HepG2 (cell line): Measurements from ENCODE around the gene ZFP14. TPM values are rescaled to one million over a fixed set of nuclear protein-coding genes. Genes with fewer than 3 reads are reported as not detected.

Experiments used
- BORCS8-MEF2B ChIP-seq: sonication (generic); formaldehyde crosslinking; IDR thresholded peaks from 2 replicates; pipeline ENCODE4 v1.8.0; 2022; ENCODE audit warnings: mild to moderate bottlenecking, missing genetic modification reagents
- ELF3 ChIP-seq: IDR thresholded peaks from 2 replicates; pipeline ENCODE4 v1.6.1; 2016; ENCODE audit warnings: missing genetic modification reagents, missing compliant biosample characterization
- FOXP1 ChIP-seq, 2 experiments: fragments of 450-650 bp in 1 of 2; IDR thresholded peaks; 2 replicates each; pipeline ENCODE4 v1.6.1; 2017 to 2018; ENCODE audit warnings: antibody characterized with exemption in 1 of 2
- HMG20A ChIP-seq: IDR thresholded peaks from 2 replicates; pipeline ENCODE4 v1.6.1; 2016; ENCODE audit warnings: borderline replicate concordance
- HNRNPL ChIP-seq: fragments of 200-400 bp; formaldehyde crosslinking; IDR thresholded peaks from 2 replicates; pipeline ENCODE4 v1.6.1; 2017; ENCODE audit warnings: mild to moderate bottlenecking, low read depth, low read length
- ISX ChIP-seq: sonication (generic); formaldehyde crosslinking; conservative IDR thresholded peaks from 2 replicates; pipeline ENCODE4 v1.5.0; 2020; ENCODE audit warnings: missing genetic modification reagents
- NFIC ChIP-seq: IDR thresholded peaks from 2 replicates; pipeline ENCODE4 v1.6.1; 2012; ENCODE audit warnings: mild to moderate bottlenecking, low read length, inconsistent platforms
- NFRKB ChIP-seq: fragments of 450-650 bp; IDR thresholded peaks from 2 replicates; pipeline ENCODE4 v1.6.1; 2017
- NONO ChIP-seq, 2 experiments: fragments of 450-650 bp in 1 of 2; sonication (generic) in 1 of 2; formaldehyde crosslinking in 1 of 2; IDR thresholded peaks in 1 of 2; conservative IDR thresholded peaks in 1 of 2; 2 replicates each; pipeline versions ENCODE4 v1.6.1 to v1.8.0; 2017 to 2022; ENCODE audit warnings: mild to moderate bottlenecking in 1 of 2, missing genetic modification reagents in 1 of 2, moderate library complexity in 1 of 2
- NR2F1 ChIP-seq, 2 experiments: fragments of 450-650 bp in 1 of 2; formaldehyde crosslinking in 1 of 2; IDR thresholded peaks; 2 replicates each; pipeline versions ENCODE4 v1.5.0 to v1.6.1; 2016 to 2020; ENCODE audit warnings: mild to moderate bottlenecking in 1 of 2, missing compliant biosample characterization in 1 of 2, missing genetic modification reagents in 1 of 2, moderate library complexity in 1 of 2
- POLR2AphosphoS2 ChIP-seq: IDR thresholded peaks from 2 replicates; pipeline ENCODE4 v1.6.1; 2011; ENCODE audit warnings: low read depth, low read length, improper control_type of control experiment
- SMC3 ChIP-seq: IDR thresholded peaks from 2 replicates; pipeline ENCODE4 v1.6.1; 2011; ENCODE audit warnings: low read length, improper control_type of control experiment
- ZKSCAN8 ChIP-seq: IDR thresholded peaks from 2 replicates; pipeline ENCODE4 v1.6.1; 2016; ENCODE audit warnings: borderline replicate concordance, missing genetic modification reagents, missing compliant biosample characterization
- ZNF136 ChIP-seq: sonication (generic); formaldehyde crosslinking; IDR thresholded peaks from 2 replicates; pipeline ENCODE4 v1.8.1; 2022; ENCODE audit warnings: low read depth, mild to moderate bottlenecking, moderate library complexity, missing genetic modification reagents
- ZNF563 ChIP-seq: sonication (generic); formaldehyde crosslinking; IDR thresholded peaks from 2 replicates; pipeline ENCODE4 v1.8.0; 2022; ENCODE audit warnings: mild to moderate bottlenecking, moderate library complexity, missing genetic modification reagents
- polyA plus RNA-seq, 8 experiments: library from polyadenylated mRNA; depleted of rRNA in 3 of 8; stranded (reverse) in 7 of 8; unstranded in 1 of 8; fragments of >200 nt; fragmentation: Illumina TruSeq in 4 of 8; extraction: Trizol in 4 of 8; gene quantifications; 2 replicates each; pipeline versions ENCODE4 v1.2.1 to v1.2.3, GENCODE V29; 2011 to 2016; ENCODE audit warnings: low read depth in 4 of 8, missing spikeins in 1 of 8, mixed read lengths in 1 of 8; ENCODE audit not compliant: insufficient read depth in 1 of 8
- total RNA-seq, 5 experiments: library from RNA; depleted of rRNA; stranded (reverse); fragments of >200 nt; fragmentation: Illumina TruSeq; extraction: Trizol; gene quantifications; 2 replicates each; pipeline ENCODE4 v1.2.3, GENCODE V29; 2016; ENCODE audit warnings: low read depth in 1 of 5
- TF ChIP-seq, protein P1 (sequence below): sonication (generic); formaldehyde crosslinking; IDR thresholded peaks from 2 replicates; pipeline ENCODE4 v1.4.0; 2020; ENCODE audit warnings: missing genetic modification reagents, borderline replicate concordance
- TF ChIP-seq, protein P2 (sequence below): IDR thresholded peaks from 2 replicates; pipeline ENCODE4 v1.6.1; 2016; ENCODE audit warnings: low read depth, missing genetic modification reagents, missing compliant biosample characterization
- TF ChIP-seq, protein P3 (sequence below): sonication (generic); formaldehyde crosslinking; IDR thresholded peaks from 2 replicates; pipeline ENCODE4 v1.8.0; 2023; ENCODE audit warnings: mild to moderate bottlenecking, missing genetic modification reagents
- TF ChIP-seq, protein P4 (sequence below): sonication (generic); formaldehyde crosslinking; conservative IDR thresholded peaks from 2 replicates; pipeline ENCODE4 v1.8.1; 2023; ENCODE audit warnings: missing genetic modification reagents

Gene ZFP14
- total and polyA plus RNA-seq, 2 of the 13 experiments (the other 11 are each of a cell fraction or from before 2014, with no cell fraction given) = 2.0 to 5.0 TPM

DNA sequence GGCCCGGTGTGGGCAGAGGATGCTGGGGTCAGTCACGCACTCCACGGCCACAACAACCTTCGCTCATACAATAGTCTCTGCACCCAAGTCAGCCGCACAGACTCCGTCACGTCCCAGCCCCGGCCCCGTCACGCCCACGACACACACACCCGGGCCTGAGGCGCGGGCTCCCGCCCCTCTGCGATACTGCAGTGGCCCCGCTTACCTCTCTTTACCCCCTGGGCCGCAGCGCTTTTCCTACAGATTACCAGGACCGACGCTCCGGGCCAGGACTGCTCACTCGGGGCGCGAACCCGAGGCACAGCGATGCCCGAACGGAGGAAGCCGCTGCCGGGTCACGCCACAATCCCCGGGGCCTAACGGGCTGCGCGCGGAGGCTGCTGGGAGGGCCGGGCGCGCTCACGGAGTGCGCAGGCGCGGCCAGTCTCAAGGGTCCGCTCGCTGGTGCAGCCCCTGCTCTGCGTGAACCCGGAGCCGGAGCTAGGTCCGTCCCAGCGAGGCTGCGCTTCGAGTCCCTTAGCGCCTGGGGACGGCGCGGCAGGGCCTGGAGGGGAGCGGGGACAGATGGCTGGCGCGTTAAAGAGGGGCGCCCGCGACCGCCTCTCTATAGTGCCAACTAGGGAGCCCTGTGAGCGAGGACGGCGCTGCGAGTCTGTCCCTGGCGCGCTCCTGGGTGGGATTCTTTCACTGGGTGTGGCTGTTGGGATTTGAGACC is 39.4 kb upstream of the ZFP14 start, which contains the start of gene ZFP82 (continued):
- TF ChIP-seq POLR2AphosphoS2 (no peak), FOXP1 (IDR thresholded peaks at IDR 0.05) (no peak), FOXP1 (CRISPR knock-in tag; IDR thresholded peaks at IDR 0.05) (no peak), ELF3 (CRISPR knock-in tag) (no peak), ZNF563 (CRISPR knock-in tag) (peak; percentile 45), BORCS8-MEF2B (no peak), HMG20A (CRISPR knock-in tag) (no peak), NFRKB (no peak), ZNF136 (CRISPR knock-in tag) (0 out of 2 replicates have a peak, but pooled peaks have one; percentile 42), NFIC (no peak), NONO (IDR thresholded peaks at IDR 0.05) (no peak), NONO (CRISPR knock-in tag; conservative IDR thresholded peaks at IDR 0.05) (no peak), HNRNPL (no peak), ISX (CRISPR knock-in tag) (no peak), NR2F1 (CRISPR knock-in tag; IDR thresholded peaks at IDR 0.05) (no peak), SMC3 (no peak), ZKSCAN8 (no peak)
- TF ChIP-seq, protein P1, sequence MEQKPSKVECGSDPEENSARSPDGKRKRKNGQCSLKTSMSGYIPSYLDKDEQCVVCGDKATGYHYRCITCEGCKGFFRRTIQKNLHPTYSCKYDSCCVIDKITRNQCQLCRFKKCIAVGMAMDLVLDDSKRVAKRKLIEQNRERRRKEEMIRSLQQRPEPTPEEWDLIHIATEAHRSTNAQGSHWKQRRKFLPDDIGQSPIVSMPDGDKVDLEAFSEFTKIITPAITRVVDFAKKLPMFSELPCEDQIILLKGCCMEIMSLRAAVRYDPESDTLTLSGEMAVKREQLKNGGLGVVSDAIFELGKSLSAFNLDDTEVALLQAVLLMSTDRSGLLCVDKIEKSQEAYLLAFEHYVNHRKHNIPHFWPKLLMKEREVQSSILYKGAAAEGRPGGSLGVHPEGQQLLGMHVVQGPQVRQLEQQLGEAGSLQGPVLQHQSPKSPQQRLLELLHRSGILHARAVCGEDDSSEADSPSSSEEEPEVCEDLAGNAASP (CRISPR knock-in tag) = no peak
- TF ChIP-seq, protein P2, sequence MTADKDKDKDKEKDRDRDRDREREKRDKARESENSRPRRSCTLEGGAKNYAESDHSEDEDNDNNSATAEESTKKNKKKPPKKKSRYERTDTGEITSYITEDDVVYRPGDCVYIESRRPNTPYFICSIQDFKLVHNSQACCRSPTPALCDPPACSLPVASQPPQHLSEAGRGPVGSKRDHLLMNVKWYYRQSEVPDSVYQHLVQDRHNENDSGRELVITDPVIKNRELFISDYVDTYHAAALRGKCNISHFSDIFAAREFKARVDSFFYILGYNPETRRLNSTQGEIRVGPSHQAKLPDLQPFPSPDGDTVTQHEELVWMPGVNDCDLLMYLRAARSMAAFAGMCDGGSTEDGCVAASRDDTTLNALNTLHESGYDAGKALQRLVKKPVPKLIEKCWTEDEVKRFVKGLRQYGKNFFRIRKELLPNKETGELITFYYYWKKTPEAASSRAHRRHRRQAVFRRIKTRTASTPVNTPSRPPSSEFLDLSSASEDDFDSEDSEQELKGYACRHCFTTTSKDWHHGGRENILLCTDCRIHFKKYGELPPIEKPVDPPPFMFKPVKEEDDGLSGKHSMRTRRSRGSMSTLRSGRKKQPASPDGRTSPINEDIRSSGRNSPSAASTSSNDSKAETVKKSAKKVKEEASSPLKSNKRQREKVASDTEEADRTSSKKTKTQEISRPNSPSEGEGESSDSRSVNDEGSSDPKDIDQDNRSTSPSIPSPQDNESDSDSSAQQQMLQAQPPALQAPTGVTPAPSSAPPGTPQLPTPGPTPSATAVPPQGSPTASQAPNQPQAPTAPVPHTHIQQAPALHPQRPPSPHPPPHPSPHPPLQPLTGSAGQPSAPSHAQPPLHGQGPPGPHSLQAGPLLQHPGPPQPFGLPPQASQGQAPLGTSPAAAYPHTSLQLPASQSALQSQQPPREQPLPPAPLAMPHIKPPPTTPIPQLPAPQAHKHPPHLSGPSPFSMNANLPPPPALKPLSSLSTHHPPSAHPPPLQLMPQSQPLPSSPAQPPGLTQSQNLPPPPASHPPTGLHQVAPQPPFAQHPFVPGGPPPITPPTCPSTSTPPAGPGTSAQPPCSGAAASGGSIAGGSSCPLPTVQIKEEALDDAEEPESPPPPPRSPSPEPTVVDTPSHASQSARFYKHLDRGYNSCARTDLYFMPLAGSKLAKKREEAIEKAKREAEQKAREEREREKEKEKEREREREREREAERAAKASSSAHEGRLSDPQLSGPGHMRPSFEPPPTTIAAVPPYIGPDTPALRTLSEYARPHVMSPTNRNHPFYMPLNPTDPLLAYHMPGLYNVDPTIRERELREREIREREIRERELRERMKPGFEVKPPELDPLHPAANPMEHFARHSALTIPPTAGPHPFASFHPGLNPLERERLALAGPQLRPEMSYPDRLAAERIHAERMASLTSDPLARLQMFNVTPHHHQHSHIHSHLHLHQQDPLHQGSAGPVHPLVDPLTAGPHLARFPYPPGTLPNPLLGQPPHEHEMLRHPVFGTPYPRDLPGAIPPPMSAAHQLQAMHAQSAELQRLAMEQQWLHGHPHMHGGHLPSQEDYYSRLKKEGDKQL (CRISPR knock-in tag) = no peak
- TF ChIP-seq, protein P3, sequence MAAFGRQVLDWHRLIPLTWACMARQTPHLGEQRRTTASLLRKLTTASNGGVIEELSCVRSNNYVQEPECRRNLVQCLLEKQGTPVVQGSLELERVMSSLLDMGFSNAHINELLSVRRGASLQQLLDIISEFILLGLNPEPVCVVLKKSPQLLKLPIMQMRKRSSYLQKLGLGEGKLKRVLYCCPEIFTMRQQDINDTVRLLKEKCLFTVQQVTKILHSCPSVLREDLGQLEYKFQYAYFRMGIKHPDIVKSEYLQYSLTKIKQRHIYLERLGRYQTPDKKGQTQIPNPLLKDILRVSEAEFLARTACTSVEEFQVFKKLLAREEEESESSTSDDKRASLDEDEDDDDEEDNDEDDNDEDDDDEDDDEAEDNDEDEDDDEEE (CRISPR knock-in tag) = no peak
- TF ChIP-seq, protein P4, sequence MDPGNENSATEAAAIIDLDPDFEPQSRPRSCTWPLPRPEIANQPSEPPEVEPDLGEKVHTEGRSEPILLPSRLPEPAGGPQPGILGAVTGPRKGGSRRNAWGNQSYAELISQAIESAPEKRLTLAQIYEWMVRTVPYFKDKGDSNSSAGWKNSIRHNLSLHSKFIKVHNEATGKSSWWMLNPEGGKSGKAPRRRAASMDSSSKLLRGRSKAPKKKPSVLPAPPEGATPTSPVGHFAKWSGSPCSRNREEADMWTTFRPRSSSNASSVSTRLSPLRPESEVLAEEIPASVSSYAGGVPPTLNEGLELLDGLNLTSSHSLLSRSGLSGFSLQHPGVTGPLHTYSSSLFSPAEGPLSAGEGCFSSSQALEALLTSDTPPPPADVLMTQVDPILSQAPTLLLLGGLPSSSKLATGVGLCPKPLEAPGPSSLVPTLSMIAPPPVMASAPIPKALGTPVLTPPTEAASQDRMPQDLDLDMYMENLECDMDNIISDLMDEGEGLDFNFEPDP (CRISPR knock-in tag) = no peak
